Measurements from ENCODE around the gene PLEKHM1.

PLEKHM1 gene

GRCh38 chr17:45437465-45438283 lies 52.8 kb downstream of the PLEKHM1 start:
- Mint-ChIP-seq H3K36me3 (no peaks in the 10 kb centered on the region), H3K27me3 (no peaks in the 10 kb centered on the region), H3K27ac (no peak overlapping the region), H3K4me3 (no peak overlapping the region), H3K4me1 (ENCODE audit: low read depth) (peaks cover 9% of the 10 kb centered on the region), H3K9me3 (ENCODE audit: low read depth) (no peaks in the 10 kb centered on the region)

GRCh38 chr17:45436625-45437464 lies 53.7 kb downstream of the PLEKHM1 start:
- H3K9me3 Mint-ChIP-seq (ENCODE audit: low read depth), result no peaks in the 10 kb centered on the region
- H3K4me3 Mint-ChIP-seq, result no peak overlapping the region
- no peak overlapping the region for H3K27ac Mint-ChIP-seq
- H3K36me3 Mint-ChIP-seq, result no peaks in the 10 kb centered on the region
- peaks cover 9% of the 10 kb centered on the region for H3K4me1 Mint-ChIP-seq (ENCODE audit: low read depth)
- H3K27me3 Mint-ChIP-seq, result no peaks in the 10 kb centered on the region

- Mint-ChIP-seq H3K36me3 (no peaks in the 10 kb centered on the region), H3K4me1 (ENCODE audit: low read depth) (peaks cover 9% of the 10 kb centered on the region), H3K27me3 (no peaks in the 10 kb centered on the region), H3K4me3 (no peak overlapping the region), H3K27ac (no peak overlapping the region), H3K9me3 (ENCODE audit: low read depth) (no peaks in the 10 kb centered on the region)
These were observed 54.4 kb downstream of the PLEKHM1 start for GRCh38 chr17:45436161-45436560.

GRCh38 chr17:45435481-45435880 lies 55.0 kb downstream of the PLEKHM1 start:
- Mint-ChIP-seq H3K4me3 (no peak overlapping the region), H3K4me1 (ENCODE audit: low read depth) (peaks cover 9% of the 10 kb centered on the region), H3K9me3 (ENCODE audit: low read depth) (no peaks in the 10 kb centered on the region), H3K27me3 (no peaks in the 10 kb centered on the region), H3K27ac (no peak overlapping the region), H3K36me3 (no peaks in the 10 kb centered on the region)

- no peaks in the 10 kb centered on the region for H3K9me3 Mint-ChIP-seq (ENCODE audit: low read depth)
- H3K4me1 Mint-ChIP-seq (ENCODE audit: low read depth), result peaks cover 18% of the 10 kb centered on the region
- no peaks in the 10 kb centered on the region for H3K27me3 Mint-ChIP-seq
- H3K27ac Mint-ChIP-seq, result no peak overlapping the region
- peak overlapping the region; percentile 70 for H3K4me3 Mint-ChIP-seq
- H3K36me3 Mint-ChIP-seq, result no peaks in the 10 kb centered on the region
These were observed 57.4 kb downstream of the PLEKHM1 start for GRCh38 chr17:45433159-45433535.

- H3K4me3 Mint-ChIP-seq, result peak within 1 kb of the TSS; percentile 81
- no peak within 1 kb of the TSS for H3K27ac Mint-ChIP-seq
- H3K4me1 Mint-ChIP-seq (ENCODE audit: low read depth), result peaks cover 18% of the 10 kb centered on the region
- no peaks in the 10 kb centered on the region for H3K27me3 Mint-ChIP-seq
- H3K36me3 Mint-ChIP-seq, result no peaks in the 10 kb centered on the region
- H3K9me3 Mint-ChIP-seq (ENCODE audit: low read depth), result no peaks in the 10 kb centered on the region
These were observed 57.9 kb downstream of the PLEKHM1 start, which contains the start of gene ARHGAP27 for GRCh38 chr17:45432405-45433158. TSS of gene ARHGAP27 (minus strand) at chr17:45432870. CDS start at chr17:45430279, 2,591 bp downstream.

GRCh38 chr17:45431531-45432404 lies 58.8 kb downstream of the PLEKHM1 start:
- Mint-ChIP-seq H3K4me1 (ENCODE audit: low read depth) (peaks cover 18% of the 10 kb centered on the region), H3K36me3 (no peaks in the 10 kb centered on the region), H3K9me3 (ENCODE audit: low read depth) (no peaks in the 10 kb centered on the region), H3K27me3 (no peaks in the 10 kb centered on the region), H3K4me3 (peak overlapping the region; percentile 81), H3K27ac (no peak overlapping the region)

GRCh38 chr17:45430738-45431530 lies 59.6 kb downstream of the PLEKHM1 start:
- Mint-ChIP-seq H3K27me3 (no peaks in the 10 kb centered on the region), H3K27ac (no peak overlapping the region), H3K36me3 (no peaks in the 10 kb centered on the region), H3K4me1 (ENCODE audit: low read depth) (peaks cover 18% of the 10 kb centered on the region), H3K4me3 (peak overlapping the region; percentile 81), H3K9me3 (ENCODE audit: low read depth) (no peaks in the 10 kb centered on the region)

- Mint-ChIP-seq H3K9me3 (ENCODE audit: low read depth) (no peaks in the 10 kb centered on the region), H3K4me3 (peak overlapping the region; percentile 81), H3K27me3 (no peaks in the 10 kb centered on the region), H3K36me3 (no peaks in the 10 kb centered on the region), H3K4me1 (ENCODE audit: low read depth) (peaks cover 18% of the 10 kb centered on the region), H3K27ac (no peak overlapping the region)
These were observed 60.3 kb downstream of the PLEKHM1 start for GRCh38 chr17:45430006-45430737.

- H3K4me3 Mint-ChIP-seq, result peak overlapping the region; percentile 65
- no peaks in the 10 kb centered on the region for H3K9me3 Mint-ChIP-seq (ENCODE audit: low read depth)
- peaks cover 18% of the 10 kb centered on the region for H3K4me1 Mint-ChIP-seq (ENCODE audit: low read depth)
- no peak overlapping the region for H3K27ac Mint-ChIP-seq
- no peaks in the 10 kb centered on the region for H3K36me3 Mint-ChIP-seq
- no peaks in the 10 kb centered on the region for H3K27me3 Mint-ChIP-seq
These were observed 61.0 kb downstream of the PLEKHM1 start for GRCh38 chr17:45429339-45430005.

GRCh38 chr17:45428931-45429338 lies 61.6 kb downstream of the PLEKHM1 start:
- Mint-ChIP-seq H3K27me3 (no peaks in the 10 kb centered on the region), H3K4me3 (peak overlapping the region; percentile 65), H3K4me1 (ENCODE audit: low read depth) (peaks cover 18% of the 10 kb centered on the region), H3K9me3 (ENCODE audit: low read depth) (no peaks in the 10 kb centered on the region), H3K36me3 (no peaks in the 10 kb centered on the region), H3K27ac (no peak overlapping the region)

GRCh38 chr17:45428050-45428617 lies 62.4 kb downstream of the PLEKHM1 start:
- Mint-ChIP-seq H3K9me3 (ENCODE audit: low read depth) (no peaks in the 10 kb centered on the region), H3K4me1 (ENCODE audit: low read depth) (peaks cover 18% of the 10 kb centered on the region), H3K36me3 (peaks cover 3% of the 10 kb centered on the region), H3K27me3 (no peaks in the 10 kb centered on the region), H3K27ac (no peak overlapping the region), H3K4me3 (peak overlapping the region; percentile 65)
